ENCODE results near the gene HSD17B2.

Gene HSD17B2

DNA sequence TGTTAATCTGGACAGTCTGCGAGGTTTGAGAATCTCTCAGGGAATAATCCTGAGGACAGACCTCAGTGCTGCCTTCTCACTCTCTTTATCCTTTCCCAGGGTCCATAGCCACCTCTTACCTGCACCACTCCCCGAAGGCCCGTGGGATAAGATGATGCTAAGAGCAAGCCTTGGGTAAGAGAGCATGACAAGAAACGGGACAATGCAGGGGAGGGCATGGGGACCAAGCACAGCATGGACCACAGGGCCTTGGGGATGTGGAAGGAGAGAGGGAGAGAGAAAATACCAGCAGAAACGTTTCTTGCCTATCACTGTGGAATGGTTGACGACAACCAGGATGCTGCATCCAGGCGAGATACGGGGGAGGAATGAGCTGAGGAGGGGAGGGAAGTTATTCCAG is 15.5 kb upstream of the HSD17B2 start:
- DNase-seq (ENCODE audit: low read depth in 2 of 2) = no peak

DNA sequence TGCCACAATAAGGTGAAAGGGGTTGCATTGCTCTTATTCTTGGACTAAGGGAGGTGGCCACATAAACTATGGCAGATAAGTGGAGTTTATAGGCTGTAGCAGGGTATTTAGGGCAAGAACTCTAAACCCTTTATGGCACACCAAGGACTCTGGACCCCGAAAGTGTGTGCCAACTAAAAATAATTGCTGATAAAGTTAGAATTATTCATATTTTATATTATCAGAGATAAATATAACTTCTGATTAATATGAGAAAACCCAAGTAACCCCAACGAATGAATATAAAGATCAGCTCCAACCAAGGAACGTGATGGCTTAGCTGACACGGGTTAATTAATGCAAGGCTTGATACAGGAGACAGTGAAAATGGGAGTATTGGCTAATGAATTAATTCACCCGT is 15.0 kb upstream of the HSD17B2 start:
- DNase-seq (ENCODE audit: low read depth in 2 of 2) = no peak

DNA sequence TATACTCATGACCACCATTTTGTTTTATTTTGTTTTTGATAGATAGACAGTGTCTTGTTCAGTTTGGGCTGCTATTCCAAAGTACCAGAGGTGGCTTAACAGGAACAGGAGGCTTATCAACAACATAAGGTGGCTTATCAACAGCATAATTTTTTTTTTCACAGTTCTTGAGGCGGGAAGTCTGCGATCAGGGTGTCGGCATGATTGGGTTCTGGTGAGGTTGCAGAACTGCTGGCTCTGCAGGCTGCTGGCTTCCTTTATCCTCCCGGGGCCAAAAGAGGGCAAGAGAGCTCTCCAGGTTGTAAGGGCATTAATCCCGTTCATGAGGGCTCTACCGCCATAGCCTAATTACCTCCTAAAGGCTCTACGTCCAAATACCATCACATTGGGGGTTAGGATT is 11.8 kb upstream of the HSD17B2 start:
- no peak for DNase-seq (ENCODE audit: low read depth in 2 of 2)

DNA sequence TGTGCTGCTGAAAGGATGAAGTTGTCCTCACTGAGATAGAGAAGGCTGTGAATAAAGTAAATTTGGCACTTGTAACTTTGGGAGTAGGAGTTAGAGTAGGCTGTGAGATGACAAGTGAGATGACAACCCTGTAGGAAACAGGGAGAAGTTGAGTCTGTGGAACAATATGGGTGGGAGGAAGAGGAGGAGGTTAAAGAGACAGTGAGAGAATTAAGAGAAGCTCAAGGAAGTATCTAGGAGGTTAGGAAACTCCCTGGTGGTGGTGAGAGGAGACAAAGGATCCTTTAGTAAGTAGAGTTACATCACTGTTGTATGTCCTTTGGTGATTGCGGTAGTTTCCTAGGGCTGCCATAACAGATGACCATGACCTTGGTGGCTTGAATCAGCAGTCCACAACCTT is 10.7 kb upstream of the HSD17B2 start:
- no peak for DNase-seq (ENCODE audit: low read depth in 2 of 2)

DNA sequence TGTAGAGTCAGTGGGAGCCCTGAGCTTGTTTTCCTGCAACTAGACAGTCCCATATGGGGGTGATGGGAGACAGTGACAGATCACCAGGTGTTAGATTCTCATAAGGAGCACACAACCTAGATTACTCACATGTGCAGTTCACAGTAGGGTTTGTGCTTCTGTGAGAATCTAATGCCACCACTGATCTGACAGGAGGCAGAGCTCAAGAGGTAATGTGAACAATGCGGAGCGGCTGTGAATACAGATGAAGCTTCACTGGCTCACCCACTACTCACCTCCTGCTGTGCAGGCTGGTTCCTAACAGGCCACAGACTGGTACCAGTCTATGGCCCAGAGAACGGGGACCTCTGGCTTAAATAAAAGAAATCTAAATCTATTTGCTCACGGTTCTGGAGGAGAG is 10.2 kb upstream of the HSD17B2 start:
- no peak for DNase-seq (ENCODE audit: low read depth in 2 of 2)

DNA sequence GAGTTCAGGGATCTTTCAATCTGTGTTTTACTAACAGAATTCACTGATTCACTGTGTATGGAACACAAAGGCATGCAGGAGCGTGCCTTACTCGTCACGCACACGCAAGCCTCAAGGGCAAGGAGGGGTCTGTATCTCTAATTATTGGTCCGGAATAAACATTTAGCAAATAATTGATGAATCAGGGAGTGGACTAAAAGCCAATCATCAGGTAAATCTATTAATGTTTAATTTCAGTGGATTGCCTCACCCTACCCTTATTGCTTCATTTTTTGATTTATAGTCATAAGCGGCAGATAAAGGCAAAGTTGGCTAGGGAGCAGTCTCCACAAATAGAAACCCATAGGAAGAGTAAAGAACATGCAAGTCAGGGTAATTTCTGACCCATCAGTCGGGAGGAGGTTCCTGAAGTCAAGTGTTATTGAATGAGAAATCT is 7.4 kb upstream of the HSD17B2 start:
- DNase-seq (ENCODE audit: low read depth in 2 of 2) = no peak

DNA sequence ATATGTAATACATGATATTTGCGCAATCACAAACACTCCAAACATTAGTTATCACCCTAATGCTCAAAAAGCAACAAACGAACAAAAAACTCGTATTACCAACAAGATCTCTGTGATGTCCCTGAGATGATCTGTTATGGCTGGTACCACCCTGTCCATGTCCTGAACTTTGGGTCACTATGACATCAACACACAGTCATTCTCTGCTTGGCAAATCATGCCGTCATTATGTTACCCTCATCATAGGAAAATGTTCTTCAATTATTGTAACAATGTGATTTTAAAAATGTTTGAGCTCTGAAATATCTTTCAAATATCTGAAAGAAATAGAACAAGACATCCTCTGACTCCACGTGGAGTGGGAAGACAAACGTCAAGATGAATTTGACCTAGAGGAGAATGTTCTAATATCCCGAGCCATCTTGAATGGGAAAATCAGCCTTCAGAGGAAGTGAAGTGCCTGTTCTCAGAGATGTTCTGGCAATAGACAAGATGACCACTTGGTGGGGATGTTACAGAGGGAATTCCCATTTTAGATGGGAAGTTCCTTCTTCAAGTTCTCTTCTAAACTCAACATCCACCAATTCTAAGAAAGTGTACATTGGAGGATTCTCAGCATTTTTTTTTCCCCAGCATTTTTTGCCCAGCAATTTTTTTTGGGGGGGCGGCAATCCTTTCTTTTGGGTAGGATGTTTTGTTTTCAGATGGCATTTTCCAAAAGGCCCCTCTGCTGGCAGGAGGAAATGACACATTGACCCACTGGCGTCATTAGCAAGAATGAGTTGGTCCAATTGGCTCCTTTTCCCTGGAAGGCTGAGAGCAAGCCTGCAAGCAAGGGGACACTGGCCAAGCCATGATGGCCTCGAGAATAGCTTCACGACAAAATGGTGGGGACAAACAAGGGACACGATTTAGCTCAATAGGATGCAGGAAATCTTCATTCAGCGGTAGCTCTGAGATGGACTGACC is 3.7 kb upstream of the HSD17B2 start:
- DNase-seq (ENCODE audit: low read depth in 2 of 2) = no peak

DNA sequence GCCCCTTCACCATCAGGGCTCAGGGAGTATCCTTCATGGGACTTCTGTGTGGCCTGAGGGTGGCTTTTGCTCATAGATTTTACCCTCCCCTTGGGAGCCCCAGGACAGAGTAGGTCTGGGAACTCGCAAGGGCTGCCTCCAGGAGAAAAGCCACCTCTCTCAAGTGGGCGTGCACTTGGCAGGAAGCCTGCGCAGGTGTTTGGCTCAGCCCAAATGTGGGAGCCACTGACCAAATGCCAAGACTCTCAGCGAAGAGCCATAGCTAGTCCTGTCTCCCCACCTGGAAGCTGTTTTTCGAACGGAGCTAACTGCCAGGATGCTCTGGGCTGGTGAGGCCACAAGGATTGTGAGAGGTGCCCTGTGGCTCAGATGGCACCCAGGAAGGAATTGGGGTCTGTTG is 2.0 kb upstream of the HSD17B2 start:
- no peak for DNase-seq (ENCODE audit: low read depth in 2 of 2)

DNA sequence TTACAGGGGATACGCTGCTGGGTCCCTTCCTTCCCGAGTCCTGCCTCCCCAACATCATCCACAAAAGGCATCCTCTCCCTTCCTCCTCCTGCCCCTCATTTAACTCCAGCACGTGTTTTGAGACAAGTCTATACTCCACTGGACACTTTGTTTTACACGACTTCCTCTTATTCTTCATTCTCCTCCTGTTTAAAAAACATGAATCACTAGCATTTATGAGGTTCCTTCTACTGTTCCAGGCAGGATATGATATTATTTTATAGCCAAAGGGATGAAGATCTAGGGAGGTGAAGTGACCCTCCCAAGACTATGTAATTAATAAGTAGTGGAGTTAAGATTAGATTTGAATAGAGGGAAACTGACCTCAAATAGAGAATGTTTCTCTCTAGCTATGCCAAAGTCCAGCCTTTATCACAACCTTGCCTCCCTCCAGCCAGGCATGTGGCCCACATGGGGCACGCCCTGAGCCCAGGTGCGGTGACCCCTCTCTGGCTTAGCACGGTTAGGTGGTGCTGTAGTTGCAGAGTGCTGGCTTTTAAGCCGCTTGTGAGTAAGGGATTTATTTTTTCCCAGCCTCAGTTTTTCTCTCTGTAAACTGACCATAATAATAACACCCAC is 1.3 kb upstream of the HSD17B2 start:
- no peak for DNase-seq (ENCODE audit: low read depth in 2 of 2)

DNA sequence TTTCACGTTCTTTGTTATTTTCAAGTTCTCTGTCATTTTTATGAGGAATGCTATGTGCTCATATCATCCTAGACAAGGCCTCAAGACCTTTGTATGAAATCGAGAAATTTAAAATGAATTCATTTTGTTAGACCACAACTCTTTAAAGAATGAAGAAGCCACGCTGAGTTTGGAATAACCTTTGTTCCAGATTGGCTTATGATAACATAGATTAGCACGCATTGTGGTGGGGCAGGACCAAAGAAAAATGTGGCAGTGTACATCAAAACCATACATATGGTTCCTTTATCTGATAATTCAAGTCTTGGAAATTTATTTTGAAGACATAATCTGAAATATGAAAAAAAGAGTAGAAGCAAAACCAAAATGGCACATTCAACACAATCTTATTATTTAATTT is 2.2 kb downstream of the HSD17B2 start:
- DNase-seq (ENCODE audit: low read depth in 2 of 2) = no peak

DNA sequence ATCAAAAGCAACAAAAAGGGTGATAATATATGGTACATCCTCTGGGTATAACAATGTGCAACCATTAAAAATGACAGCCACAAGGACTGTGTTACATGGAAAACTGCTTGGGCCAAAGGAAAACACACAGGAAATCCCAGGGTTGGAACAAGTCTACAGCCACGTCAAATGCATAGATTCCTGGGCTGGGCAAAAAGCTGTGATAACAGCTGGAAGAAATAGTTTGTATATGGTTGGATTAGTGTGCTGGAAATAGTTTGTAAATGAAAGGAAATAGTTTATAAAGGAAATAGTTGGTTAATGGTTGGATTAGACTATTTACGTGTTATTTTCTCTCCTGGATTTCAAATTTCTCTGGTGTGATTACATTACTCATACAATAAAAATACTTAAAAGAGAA is 2.6 kb downstream of the HSD17B2 start:
- DNase-seq (ENCODE audit: low read depth in 2 of 2) = no peak

DNA sequence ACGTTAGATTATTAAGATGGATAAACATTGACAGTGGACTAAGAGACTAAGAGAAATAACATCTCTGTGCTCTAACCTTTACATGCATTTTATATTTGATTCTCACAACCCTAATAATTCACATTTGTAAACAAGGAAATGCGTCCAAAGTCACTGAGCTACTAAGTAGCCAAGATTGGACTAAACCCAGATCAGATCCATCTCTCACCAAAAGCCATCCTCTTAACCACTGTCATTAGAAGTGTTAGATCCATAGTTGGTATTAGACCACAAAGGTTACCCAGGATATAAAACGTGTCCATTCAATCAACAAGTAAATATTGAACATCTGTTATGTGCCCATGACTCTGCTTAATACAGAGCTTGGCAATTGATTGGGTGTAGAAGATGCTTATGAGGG is 5.2 kb downstream of the HSD17B2 start:
- no peak for DNase-seq (ENCODE audit: low read depth in 2 of 2)

DNA sequence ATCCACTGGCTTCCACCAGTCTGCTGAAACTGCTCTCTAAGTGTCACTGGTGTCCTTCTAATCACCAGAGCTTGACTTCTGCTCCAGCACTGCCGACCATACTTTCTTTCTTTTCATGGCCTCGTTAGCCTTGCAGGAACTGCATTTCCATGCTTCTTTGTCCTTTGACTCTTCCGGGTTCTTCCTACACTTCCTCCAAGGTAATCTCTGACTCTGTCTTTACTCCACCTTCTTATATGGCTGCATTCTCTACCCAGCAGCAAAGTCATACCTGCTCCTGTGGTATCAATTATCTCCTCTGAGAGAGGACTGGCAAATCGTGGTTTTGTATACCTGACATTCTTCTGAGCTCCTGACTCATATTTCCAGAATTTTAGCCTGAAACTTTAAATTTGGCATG is 6.5 kb downstream of the HSD17B2 start:
- DNase-seq (ENCODE audit: low read depth in 2 of 2) = no peak

DNA sequence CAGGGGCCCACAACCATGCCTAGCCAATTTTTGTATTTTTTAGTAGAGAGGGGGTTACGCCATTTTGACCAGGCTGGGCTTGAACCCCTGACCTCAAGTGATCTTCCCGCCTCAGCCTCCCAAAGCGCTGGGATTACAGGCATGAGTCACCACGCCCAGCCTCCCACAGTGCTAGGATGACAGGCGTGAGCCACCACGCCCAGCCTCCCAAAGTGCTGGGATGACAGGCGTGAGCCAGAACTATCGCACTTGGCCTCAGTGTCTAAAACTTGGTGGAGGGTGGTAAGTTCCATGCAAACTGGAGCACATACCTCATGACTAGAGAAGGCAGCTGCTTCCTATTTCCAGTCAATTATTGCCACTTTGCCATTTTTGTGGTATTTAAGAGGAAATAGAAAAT is 7.1 kb downstream of the HSD17B2 start:
- DNase-seq (ENCODE audit: low read depth in 2 of 2) = no peak

DNA sequence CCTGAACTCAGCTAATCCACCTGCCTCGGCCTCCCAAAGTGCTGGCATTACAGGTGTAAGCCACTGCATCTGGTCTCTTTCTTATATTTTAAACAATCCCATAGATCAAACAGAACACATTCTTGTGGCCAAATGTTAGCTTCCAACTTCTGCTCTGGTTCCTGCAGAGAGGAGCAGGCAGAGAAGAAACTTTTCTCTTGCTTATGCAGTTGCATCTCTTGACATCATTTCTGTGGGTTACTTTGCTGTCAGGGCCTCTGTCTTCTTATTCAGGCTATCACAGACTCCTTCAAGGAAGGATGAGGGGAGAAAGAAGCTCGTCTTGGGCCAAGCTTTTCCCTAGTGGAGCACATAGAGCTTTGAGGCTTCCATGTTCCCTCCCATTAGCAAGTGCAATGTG is 7.8 kb downstream of the HSD17B2 start:
- no peak for DNase-seq (ENCODE audit: low read depth in 2 of 2)

DNA sequence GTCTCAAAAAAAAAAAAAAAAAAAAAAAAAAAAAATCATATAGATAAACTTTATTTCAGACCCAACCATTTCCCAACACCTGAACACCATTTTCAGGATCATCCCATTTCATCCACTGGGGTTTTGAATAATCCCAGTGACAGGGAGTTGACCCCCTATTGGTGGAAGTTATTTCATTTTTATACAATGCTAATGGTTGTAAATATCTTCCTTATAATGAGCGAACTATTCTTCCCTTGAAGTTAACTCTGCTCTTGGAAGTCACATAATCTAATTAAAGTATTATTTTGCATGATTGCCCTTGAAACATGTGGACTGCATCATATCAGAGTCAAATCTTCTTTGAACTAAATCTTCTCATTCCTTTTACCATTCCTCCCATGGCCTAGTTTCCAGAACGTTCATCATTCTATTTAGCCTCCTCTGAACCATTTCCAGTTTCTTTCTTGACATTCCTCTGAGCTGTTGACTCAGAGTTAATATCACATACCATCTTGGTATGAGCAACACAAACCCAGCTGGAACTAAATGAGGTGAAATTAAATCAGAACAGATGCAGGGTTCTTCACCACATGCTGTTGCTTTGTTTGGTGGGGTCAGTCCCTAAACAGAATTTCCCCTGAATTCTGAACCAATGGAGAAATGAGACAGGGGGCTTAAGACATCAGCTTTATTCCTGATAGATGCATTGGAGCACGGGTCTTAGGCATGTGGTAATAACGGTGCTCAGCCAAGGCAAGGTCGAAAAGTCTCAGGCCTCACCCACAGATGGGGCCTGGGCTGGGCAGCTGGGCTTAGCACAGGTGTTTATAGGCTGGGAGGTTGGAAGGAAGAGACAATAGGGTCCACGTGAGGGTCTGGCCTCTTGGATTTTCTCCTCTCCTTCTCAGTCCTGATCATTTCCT is 8.9 kb downstream of the HSD17B2 start:
- no peak for DNase-seq (ENCODE audit: low read depth in 2 of 2)

DNA sequence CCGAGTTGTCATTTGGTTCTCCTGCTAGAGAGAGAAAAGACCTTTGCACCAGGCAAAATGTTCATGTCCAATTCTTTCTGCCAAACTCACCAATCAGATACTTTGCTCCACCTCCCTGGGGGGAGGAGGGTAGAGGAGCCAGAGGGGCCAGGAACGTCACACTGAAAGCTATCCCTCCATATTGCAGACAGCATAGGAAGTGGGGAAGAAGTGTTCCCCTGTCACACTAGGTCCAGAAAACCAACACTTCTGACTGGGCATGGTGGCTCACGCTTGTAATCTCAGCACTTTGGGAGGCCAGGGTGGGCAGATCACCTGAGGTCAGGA is 9.5 kb downstream of the HSD17B2 start:
- no peak for DNase-seq (ENCODE audit: low read depth in 2 of 2)

DNA sequence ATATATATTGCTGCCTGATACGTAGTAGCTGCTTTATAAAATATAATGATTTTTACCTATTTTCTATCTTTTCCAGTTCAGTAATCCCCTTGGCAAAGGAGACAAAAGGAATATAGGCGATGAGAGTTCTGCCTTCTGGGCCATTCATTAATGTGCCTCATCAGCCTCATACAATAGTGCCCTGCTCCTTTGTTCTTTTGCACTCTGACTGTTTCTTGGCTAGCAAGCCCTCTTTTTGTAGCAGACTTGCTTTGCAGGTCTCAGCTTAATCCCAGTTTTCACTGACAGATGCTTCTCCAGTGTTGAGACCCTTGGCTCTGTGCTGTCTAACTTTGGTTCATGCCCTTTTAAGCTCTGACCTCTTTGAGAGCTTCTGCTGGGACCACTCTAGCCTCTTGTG is 10.4 kb downstream of the HSD17B2 start:
- DNase-seq (ENCODE audit: low read depth in 2 of 2) = no peak

DNA sequence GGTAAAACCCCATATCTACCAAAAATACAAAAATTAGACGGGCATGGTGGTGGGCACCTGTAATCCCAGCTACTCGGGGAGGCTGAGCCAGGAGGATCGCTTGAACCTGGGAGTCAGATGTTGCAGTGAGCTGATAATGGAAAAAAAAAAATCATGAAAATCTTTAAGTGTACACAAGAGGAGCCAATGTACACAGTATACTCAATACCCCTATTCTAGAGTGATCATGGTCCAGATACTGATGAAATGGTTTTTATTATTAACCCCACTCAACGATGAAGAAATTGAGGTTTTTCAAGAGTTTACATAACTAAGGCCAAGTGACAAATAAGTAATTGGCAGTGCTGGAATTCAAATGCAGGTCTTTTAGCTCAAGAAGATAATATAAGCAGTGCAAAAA is 11.5 kb downstream of the HSD17B2 start:
- no peak for DNase-seq (ENCODE audit: low read depth in 2 of 2)

DNA sequence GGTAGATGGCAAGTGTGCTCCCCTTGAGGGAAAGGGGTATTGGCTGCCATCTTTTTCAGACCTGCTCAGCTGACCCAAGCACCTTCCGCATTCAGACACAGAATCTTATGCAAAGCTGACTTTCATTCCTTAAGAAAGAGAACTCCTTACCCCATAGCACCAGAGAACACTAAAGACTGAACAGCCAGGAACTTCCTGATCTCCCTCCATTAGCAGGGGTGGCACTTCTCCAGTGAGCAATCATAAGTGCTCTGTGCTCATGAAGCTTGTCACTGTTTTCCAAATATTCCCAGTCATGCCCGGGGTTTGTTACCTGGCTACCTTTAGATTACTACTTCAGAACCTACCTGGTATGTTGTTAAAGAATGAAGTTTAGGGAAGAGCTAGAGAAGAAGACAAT is 11.9 kb downstream of the HSD17B2 start:
- DNase-seq (ENCODE audit: low read depth in 2 of 2) = no peak

DNA sequence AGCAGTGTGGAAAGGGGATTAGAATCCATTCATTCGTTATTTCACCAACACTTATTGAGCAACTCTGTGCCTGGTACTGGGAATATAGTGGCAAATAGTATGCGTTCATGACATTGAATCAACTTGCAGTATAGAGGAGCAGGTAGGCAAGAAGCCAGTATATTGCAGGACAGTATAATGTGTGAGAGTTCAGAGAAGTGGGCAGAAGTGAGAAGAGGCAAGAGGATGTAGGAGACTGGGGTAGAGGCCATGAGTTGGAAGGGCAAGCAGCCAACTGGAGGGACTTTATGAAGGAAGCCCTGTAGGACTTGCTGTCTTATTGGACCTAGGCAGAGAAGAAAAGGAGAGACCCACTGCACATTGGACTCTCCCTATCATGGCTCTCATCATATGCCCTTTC is 12.3 kb downstream of the HSD17B2 start:
- no peak for DNase-seq (ENCODE audit: low read depth in 2 of 2)

DNA sequence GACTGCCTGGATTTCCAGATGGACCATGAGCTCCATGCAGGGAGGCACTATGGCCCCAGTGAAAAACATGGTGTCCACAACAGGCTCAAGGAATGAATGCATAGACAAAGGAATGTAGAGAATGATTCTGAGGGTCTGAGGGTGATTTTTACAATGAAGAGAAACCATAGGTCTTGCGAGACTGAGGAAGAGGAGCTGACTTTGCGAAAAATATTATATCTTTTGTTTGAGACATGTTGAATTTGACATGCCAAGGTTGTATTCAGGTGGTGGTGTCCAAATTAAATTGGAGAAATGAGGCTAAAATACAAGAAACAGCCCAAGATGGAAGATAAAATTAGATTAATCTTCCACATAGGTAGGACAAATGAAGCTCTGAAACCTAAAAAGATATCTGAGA is 12.7 kb downstream of the HSD17B2 start:
- no peak for DNase-seq (ENCODE audit: low read depth in 2 of 2)

DNA sequence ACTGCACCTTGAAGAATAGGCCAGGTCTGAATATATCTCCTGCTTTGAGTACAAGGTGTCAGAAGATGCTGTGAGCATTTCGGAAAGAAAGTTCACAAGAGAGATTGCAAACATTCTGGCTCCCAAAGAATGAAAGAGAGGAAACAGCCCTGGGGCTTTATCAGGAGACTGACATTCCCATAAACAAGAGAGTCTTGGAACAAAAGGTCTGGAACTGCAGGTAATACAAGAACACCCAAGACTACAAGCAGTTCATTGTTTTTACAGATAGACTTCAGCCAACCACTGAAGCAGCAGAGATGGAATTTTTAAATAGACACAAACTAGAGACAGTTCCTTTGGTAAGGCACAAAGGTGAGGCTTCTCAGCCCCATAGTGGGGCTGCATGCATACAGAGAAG is 14.4 kb downstream of the HSD17B2 start:
- no peak for DNase-seq (ENCODE audit: low read depth in 2 of 2)

Data from stimulated activated CD8-positive, alpha-beta memory T cell treated with anti-CD3 and anti-CD28 coated beads, Interleukin-7, amount 100 ng/mL, for 4 hours (primary cell).